GM10266 (cell line): Measurements from ENCODE around the gene RNF19B.
A peak's percentile ranks its signal among the peaks of the same experiment; 100 is the strongest.
"Not testable (repeated sequence)": the region's sequence is repeated elsewhere in the genome, so short reads cannot be mapped to it uniquely, and the experiment has no call there.

ENCODE experiments used
- DNase-seq: peaks from one replicate; pipeline ENCODE4 v3.0.0; 2012; ENCODE audit errors: extremely low spot score
- CTCF ChIP-seq: IDR thresholded peaks from 2 replicates; pipeline ENCODE4 v1.5.1; 2012; ENCODE audit warnings: mild to moderate bottlenecking, low read depth; ENCODE audit not compliant: control insufficient read depth, insufficient read depth; ENCODE audit errors: missing control alignments

The RNF19B gene

GRCh38 chr1:33001282-33001681, 36.7 kb upstream of the RNF19B start:
- TF ChIP-seq CTCF, result no peak
- DNase-seq, result no peak

- no peak for TF ChIP-seq CTCF
- DNase-seq, result no peak
Observed at GRCh38 chr1:33000427-33001026, 35.9 kb upstream of the RNF19B start.

GRCh38 chr1:32998997-32999396, 34.4 kb upstream of the RNF19B start:
- TF ChIP-seq CTCF, result no peak
- DNase-seq, result no peak

- DNase-seq, result no peak
- no peak for TF ChIP-seq CTCF
Observed at GRCh38 chr1:32998064-32998463, 33.5 kb upstream of the RNF19B start.

- no peak for DNase-seq
- TF ChIP-seq CTCF, result no peak
Observed at GRCh38 chr1:32997381-32997891, 32.8 kb upstream of the RNF19B start.

GRCh38 chr1:32993324-32993636, 28.7 kb upstream of the RNF19B start:
- not testable (repeated sequence) for DNase-seq

- DNase-seq, result peak; percentile 72
- no peak for TF ChIP-seq CTCF
Observed at GRCh38 chr1:32992489-32993323, 28.1 kb upstream of the RNF19B start.
